GM19324 (cell line): ENCODE data around the gene TBX2.

Experiments
- ATAC-seq: cut with Tn5 transposase; IDR thresholded peaks from one replicate; pipeline ENCODE4 v1.9.1; 2021; ENCODE audit warnings: mild to moderate bottlenecking, moderate library complexity; ENCODE audit not compliant: unreplicated experiment, low FRiP score

TBX2 gene

DNA sequence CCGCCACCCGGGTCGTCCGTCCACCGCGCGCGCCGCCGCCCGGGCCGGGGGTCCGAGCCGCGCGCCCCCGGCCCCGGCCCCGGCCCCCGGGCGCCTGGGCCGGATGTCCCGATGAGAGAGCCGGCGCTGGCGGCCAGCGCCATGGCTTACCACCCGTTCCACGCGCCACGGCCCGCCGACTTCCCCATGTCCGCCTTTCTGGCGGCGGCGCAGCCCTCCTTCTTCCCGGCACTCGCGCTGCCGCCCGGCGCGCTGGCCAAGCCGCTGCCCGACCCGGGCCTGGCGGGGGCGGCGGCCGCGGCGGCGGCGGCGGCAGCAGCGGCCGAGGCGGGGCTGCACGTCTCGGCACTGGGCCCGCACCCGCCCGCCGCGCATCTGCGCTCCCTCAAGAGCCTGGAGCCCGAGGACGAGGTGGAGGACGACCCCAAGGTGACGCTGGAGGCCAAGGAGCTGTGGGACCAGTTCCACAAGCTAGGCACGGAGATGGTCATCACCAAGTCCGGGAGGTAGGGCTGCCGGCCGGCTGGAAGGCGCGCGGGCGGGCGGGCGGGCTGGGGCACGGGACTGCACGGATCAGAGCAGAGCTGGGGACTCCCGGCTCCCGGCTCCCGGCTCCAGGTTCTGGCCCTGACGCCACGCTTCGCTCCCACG lies 548 bp downstream of the TBX2 start:
- no peak for ATAC-seq

DNA sequence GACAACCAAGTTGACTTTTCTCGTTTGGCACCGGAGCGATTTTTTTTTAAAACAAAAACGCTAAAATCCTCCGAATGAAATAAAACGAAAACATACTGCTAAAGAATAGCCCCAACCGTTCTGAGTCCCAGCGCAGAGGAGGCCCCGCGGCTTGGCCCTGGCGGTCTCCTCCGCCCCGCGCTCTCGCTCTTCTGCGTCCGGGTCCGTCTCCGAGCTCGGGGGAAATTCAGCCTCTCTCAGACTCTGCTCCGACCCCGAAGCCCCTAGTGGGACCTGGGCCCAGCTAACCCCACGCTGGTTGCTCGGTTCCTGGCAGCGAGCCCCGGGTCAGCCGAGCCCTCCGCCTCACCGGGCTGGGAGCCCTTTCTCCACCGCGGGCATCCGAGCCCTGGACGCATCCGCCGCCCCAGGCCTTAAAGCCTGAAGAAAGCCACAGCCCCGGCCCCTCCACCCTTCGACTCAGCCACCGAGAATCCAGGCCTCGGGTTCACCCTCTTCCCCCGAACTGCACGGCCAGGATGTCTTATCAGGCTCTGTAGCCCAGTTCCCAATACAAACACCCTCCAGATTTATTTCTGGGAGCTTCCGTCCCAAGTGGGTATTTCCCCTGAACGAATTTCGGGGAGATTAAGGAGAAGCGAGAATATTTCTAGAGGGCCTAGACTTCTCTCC lies 1.2 kb downstream of the TBX2 start:
- no peak for ATAC-seq

DNA sequence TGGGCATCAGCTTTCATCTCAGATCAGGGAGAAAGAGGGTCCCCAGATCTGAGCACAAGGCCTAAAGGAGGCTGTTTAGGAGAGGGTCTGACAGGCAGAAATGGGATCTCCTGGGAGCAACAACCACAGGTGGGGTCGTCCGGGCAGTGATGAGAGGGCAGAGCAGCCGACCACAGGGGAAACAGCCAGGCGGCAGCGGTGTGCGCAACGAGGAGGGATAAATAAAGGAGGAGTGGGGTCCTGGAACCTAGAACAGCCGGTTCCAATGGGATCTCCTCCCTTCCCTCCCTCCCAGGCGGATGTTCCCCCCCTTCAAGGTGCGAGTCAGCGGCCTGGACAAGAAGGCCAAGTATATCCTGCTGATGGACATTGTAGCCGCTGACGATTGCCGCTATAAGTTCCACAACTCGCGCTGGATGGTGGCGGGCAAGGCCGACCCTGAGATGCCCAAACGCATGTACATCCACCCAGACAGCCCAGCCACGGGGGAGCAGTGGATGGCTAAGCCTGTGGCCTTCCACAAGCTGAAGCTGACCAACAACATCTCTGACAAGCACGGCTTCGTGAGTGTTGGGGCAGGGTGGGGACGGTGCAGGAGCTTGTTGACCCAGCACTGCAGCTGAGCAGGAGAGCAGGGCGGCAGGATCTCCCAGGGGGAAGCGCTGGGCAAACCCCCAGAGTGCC lies 1.9 kb downstream of the TBX2 start:
- ATAC-seq = no peak

DNA sequence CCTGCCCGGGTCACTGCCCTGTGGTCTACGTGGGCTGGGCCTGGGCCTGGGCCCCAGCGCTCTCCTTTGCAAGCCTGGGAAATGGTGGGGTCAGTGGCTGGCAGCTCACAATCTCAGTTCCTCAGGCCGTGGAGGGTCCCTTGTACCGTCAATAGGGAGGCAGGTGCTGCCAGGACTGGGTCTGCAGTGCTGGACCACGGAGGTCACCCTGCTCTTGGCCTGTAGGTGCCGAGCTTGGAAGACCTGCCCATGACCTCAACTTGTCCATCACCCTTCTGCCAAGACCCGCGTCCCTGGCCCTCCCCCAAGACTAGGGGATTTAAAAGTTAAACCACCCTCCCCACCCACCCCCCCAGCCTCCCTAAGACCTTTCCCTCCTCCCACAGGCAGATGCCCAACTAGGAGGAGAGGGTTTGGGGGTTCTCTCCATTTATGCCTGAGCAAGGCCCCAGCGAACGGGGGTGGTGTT lies 2.5 kb downstream of the TBX2 start:
- ATAC-seq = no peak

DNA sequence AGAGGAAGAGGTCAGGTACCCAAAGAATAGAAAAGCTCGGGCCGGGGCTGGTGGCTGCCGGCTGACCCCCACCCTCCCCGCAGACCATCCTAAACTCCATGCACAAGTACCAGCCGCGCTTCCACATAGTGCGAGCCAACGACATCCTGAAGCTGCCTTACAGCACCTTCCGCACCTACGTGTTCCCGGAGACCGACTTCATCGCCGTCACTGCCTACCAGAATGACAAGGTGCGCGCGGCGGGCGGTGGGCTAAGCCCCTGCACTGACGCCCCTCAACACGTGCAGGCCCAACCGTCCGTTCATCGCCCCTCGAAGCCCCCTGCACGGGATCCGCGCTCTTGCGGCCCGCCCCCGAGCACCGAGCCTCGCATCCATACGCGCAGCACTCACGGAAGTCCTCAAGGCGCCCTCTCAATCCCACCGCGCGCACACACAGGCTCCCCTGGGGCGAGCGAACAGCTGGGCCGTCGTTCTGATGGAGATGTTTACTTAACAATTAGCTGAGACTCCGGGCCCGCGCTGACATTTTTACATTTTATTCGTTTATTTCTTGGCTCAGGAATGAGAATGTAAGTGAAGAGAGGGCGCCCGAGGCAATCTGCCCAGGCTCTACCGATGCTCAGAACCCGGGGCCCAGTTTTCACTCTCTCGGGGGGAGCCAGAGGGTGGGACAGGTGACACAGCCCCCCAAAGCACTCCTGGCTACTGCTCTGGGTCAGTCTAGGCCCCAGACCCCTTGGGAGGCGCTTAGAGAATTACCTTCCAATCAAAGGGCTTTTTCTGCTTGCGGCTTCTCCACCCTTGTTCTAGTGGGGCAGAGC lies 3.5 kb downstream of the TBX2 start:
- no peak for ATAC-seq

DNA sequence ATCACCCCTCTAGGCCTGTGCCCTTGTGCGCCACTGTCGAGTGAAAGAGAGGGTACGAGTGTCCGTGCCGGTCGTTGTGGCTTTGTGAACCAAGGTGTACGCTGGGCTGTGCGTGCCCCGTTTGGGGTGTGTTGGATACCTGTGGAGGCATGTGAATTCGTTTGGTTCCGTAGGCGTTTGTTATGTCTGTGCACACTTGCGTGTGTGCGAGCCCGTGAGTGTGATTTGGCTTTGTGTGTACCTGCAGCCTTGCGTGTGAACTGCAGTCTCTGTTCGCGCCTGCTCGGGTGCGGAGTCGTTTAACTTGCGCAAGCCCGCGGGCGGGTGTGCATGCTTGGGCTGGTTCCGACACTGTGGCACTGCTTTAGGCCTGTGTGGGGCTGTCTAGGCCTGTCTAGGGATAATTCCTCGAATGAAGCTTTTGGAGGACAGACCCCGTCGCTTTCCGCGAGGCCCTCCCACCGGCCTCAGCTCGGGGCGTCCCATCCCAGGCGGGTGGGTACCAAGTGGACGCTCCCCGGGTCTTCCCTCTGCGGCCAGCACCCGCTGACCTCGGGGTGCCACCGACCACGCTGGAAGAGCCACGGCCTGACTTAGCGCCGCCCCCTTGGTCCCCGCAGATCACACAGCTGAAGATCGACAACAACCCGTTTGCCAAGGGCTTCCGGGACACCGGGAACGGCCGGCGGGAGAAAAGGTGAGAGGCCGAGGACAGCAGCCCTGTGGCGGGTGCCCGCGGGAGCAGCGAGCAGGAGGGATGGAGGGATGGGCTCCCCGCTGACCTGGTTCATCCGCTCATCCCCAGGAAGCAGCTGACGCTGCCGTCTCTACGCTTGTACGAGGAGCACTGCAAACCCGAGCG lies 4.4 kb downstream of the TBX2 start:
- ATAC-seq = no peak

DNA sequence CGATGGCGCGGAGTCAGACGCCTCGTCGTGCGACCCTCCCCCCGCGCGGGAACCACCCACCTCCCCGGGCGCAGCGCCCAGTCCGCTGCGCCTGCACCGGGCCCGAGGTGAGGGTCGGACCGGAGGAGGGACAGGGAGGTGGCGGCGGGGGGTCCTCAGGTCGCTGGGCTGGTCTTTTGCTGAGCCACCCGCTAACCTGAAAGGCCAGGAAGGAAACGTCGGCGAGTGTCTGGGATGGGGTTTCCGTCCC lies 4.9 kb downstream of the TBX2 start:
- ATAC-seq = no peak

DNA sequence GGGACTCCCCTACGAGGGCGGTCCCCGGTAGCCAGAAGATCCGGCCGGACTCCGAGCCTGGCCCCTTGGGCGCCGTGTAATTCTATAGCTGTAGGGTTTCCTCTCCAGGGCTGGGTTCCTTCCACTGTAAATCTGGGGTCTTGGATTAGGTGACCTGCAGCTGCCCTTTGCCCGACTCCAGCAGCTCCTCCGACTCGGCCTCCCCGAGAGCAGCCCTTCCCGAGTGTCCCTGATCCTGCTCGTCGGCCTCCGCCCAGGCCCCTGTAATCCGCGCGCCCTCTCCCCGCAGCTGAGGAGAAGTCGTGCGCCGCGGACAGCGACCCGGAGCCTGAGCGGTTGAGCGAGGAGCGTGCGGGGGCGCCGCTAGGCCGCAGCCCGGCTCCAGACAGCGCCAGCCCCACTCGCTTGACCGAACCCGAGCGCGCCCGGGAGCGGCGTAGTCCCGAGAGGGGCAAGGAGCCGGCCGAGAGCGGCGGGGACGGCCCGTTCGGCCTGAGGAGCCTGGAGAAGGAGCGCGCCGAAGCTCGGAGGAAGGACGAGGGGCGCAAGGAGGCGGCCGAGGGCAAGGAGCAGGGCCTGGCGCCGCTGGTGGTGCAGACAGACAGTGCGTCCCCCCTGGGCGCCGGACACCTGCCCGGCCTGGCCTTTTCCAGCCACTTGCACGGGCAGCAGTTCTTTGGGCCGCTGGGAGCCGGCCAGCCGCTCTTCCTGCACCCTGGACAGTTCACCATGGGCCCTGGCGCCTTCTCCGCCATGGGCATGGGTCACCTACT lies 5.5 kb downstream of the TBX2 start:
- ATAC-seq = no peak

DNA sequence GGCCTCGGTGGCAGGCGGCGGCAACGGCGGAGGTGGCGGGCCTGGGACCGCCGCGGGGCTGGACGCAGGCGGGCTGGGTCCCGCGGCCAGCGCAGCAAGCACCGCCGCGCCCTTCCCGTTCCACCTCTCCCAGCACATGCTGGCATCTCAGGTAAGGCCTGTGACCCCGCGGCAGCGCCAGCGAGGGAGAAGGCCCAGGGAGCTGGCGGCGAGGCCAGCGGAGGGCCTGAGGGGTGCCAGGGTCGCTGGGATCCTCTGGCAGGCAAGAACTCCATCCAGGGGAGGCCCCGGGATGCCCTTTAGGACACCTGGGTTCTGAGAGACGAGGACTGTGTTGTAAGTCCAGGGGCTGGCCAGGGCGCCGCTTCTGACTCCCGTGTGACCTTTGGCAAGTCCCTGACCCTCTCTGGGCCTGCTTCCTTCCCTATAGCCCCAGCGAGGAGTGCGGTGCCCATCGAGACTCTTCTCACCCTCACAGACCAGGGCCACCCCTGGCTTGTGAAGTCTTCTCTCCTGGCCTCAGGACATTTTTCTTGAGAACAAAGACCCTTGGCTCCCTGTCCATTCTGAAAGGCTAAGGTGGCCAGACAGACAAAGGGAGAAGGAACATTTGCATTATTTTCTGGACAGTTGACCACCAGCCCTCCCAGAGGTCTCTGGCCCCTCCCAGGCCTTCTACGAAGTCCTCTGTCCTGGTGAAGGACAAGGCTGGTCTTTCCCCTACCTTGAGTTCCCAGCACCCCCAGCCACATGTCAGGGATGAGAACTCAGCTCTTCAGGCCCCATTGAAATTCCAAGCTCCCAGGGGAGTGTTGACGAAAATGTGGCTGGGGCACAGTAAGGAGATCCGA lies 6.3 kb downstream of the TBX2 start:
- ATAC-seq = no peak

DNA sequence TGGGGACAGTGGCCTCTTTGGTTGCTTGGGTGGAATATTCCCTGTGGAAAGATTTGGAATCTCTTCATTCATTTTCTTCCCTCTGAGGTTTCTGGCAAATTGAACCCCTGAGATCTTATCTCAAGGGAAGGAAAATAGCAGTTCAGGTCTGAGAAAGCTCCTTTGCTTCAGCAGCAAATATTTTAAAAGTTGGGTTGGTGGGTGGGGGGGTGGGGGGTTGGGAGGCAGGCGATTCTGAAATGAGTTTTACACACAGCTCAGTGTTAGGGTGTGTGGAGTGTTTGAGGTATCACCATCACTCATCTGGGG lies 6.8 kb downstream of the TBX2 start:
- no peak for ATAC-seq

DNA sequence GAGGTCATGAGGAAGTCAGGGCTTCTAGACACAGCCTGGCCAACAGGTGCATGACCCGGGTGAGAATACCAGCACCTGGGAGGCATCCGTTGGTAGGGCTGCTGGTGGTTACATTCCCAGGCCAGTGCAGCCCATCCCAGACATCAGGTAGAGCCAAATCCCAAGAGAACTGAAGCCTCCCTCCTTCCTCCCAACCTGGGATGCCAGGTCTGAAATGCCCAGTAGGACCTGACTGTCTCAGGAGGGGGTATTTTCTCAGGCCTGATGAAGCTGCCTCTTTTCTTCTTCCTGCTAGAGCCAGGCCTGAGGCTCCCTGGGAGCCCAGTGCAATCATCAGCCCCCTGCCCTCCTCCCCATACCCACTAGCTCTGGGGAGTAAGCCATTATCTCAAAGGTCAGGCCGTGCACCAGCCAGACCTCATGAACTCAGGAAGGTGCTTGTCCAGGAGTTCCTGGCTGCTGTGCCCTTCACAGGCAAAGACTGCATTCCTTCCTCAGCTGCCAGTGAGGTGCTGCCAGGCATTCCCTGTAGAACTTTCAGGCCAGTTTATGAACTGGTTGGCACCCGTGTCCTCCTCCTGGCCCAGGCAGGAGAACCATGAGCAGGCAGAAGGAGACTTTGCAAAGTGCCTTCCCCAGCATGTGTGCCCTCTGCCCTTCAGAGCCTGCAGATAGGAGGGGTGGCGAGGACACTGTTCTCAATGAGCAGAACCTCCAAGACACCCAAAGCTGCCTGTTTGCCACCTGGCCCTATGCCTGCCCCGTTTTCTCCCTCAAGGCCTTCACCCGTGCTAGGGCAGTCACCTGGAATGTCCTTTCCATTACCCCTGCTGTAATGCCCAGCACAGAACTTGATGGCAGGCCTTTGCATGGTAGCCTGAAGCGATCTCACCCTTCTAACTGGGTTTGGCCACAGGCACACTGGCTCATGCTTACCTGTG lies 7.6 kb downstream of the TBX2 start:
- ATAC-seq = no peak

DNA sequence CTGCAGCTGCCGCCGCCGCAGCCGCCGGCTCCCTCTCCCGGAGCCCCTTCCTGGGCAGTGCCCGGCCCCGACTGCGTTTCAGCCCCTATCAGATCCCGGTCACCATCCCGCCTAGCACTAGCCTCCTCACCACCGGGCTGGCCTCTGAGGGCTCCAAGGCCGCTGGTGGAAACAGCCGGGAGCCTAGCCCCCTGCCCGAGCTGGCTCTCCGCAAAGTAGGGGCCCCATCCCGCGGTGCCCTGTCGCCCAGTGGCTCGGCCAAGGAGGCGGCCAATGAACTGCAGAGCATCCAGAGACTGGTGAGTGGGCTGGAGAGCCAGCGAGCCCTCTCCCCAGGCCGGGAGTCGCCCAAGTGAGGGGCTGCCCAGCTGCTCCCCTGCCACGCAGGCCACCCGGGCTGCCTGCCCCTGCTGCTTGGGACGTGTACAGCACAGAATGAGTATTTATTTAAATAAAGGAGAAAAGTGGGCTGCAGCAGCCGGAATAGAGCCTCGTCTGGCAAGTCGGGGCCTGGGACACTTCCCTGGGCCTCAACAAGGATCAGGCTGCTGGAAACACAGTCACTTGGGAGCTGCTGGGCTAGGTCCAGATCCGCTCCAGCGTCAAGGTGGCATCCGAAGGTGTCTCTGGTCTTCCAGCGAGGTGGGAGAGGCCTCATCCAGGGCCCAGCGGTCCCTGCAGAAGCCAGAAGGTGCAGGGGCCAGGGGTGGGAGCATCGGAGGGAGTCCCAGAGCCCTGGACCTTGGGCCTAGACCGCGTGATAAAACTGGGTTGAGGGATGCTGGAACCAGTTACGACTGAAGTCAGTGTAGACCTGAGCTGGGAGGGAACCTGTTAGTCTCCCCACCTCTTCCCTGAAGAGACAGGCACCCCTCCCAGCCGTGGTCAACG lies 8.8 kb downstream of the TBX2 start:
- ATAC-seq = no peak

DNA sequence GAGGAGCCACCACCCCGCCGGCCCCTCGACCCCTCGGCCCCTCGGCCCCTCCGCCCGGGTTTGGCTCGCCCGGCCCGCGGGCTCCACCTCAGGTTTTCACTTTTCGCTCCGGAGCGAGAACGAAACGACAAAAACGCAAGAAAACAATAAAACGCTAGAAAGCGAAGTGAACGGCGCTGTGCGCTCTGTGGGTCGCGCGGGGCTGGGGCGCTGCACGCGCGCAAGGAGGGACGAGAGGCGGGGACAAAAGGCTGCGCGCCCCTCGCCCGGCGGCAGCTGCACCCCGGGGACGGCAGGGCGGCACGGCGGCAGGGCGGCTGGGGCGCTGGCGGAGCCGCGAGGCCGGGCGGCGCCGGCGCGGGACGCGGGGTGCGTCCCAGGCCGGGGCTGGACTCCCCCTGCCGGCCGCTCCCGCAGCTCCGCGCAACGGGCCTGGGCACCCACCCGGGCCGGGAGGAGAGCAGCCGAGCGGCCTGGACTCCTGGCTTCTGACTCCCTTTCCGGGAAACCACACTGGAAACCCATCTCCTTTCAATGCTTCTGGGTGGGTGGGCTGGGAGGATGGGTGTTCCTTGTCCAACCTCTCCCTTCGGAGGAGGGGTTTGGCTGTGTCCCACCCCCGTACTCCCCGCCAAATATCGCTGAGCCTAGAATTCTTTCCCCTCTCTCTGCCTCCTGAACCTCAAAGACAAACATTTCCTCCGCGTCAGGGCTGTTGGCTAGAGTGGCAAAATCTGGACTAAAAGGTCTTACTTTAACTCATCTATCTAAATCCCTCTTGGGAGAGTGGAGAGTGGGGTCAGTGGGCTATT lies 9.9 kb downstream of the TBX2 start:
- peak; percentile 37 for ATAC-seq

DNA sequence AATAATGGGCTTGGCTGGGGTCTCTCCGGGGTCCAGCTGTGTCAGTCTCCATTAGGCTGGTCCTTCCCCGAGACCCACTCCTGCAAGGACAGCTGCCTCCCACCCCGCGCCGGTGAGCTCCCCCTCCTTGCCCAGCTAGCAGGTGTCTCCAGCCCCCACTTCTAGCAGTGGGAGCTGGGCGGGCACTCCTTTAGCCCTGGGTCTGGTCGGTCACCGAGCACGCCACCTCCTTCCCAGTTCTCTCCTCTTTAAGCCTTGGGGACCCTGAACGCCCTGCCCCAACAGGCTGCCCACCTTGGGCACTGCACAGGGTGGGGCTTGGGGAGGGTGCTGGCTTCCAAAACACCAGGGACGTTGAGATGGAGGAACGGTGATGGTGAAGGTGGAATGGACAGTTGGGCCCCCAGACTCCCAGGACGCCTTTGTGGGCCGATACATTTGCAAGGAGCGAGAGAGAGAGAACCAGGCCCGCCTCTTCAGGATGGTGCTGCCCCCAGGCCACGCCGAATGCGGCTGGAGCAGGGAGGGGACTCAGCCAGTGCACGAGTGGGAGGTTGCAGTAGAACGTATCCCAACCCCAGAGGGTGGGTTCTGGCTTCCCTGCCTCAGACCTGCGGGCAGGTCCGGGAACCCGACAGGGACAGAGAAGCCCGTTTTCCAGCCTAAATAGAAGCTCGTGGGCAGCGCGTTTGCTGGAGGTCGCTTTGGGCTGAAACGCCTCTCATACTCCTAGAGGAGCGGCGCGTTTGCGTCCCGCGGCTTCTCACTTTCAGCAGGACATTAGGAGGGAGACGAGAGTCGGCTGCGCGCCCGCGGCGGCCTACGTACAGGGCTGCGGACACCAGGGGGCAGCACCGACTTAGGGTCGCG lies 10.7 kb downstream of the TBX2 start:
- ATAC-seq = no peak

DNA sequence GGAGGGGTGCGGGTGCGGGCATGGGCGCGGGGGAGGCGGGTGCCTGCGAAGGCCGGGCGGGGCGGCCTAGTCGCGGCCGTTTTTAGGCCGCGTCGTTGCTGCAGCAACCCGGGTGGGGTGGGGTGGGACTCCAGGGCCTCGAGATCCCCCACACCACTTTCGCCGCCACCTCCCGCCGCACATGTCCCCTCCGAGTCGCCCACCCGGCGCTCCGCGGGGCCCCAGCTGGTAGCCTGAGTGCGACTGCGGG lies 11.3 kb downstream of the TBX2 start:
- no peak for ATAC-seq
